Gastroesophageal sphincter (tissue), 4 donors: ENCODE data around the gene AGAP3. TPM values are rescaled to one million over a fixed set of nuclear protein-coding genes. Genes with fewer than 3 reads are reported as not detected.

ENCODE experiments used
- ATAC-seq: fragments of 150-250 bp; one replicate; pipeline ENCODE4 v1.9.1; 2016; ENCODE audit warnings: mild to moderate bottlenecking, moderate library complexity
- H3K27ac ChIP-seq, 4 donors: fragments of 200-600 bp; sonication (generic) in 3 of 4; 1 replicate in 3 of 4; 2 replicates in 1 of 4; pipeline ENCODE4 v1.5.1; 2016 to 2019
- H3K27me3 ChIP-seq: fragments of 200-600 bp; sonication (generic); one replicate; pipeline ENCODE4 v1.5.1; 2019
- H3K36me3 ChIP-seq, 2 donors: fragments of 200-600 bp; sonication (generic); one replicate each; pipeline ENCODE4 v1.5.1; 2019; ENCODE audit warnings: control low read depth in 1 of 2
- H3K4me1 ChIP-seq, 3 donors: fragments of 200-600 bp; sonication (generic); 1 replicate in 2 of 3; 2 replicates in 1 of 3; pipeline ENCODE4 v1.5.1; 2016 to 2019; ENCODE audit warnings: control low read depth in 2 of 3
- H3K4me3 ChIP-seq, 2 donors: fragments of 200-600 bp; sonication (generic); one replicate each; pipeline ENCODE4 v1.5.1; 2019; ENCODE audit warnings: mild to moderate bottlenecking in 1 of 2, moderate library complexity in 1 of 2
- H3K9me3 ChIP-seq, 3 donors: fragments of 200-600 bp; sonication (generic); one replicate each; pipeline ENCODE4 v1.5.1; 2017 to 2019; ENCODE audit warnings: control low read depth in 2 of 3
- EP300 ChIP-seq: sonication (generic); formaldehyde crosslinking; IDR thresholded peaks from one replicate; pipeline ENCODE4 v1.6.1; 2017; ENCODE audit warnings: antibody characterized with exemption, mild to moderate bottlenecking
- POLR2A ChIP-seq, 2 donors: fragments of 450-650 bp; IDR thresholded peaks; one replicate each; pipeline ENCODE4 v1.6.1; 2017; ENCODE audit warnings: antibody characterized with exemption in 2 of 2, mild to moderate bottlenecking in 2 of 2, moderate library complexity in 1 of 2
- POLR2AphosphoS5 ChIP-seq: sonication (generic); formaldehyde crosslinking; IDR thresholded peaks from one replicate; pipeline ENCODE4 v1.6.1; 2017; ENCODE audit warnings: antibody characterized with exemption
- WGBS, 2 donors: methylation state at CpG; one replicate each; pipeline ENCODE4 v1.1.5; 2018; ENCODE audit warnings: low coverage in 1 of 2; 5-methylcytosine and 5-hydroxymethylcytosine counted together
- total RNA-seq, 4 donors: library from RNA; depleted of rRNA; stranded (reverse); fragments of >200 nt; gene quantifications; one replicate each; pipeline ENCODE4 v1.1.0, GENCODE V29; 2016
- TF ChIP-seq, protein P1 (sequence below), 4 experiments: fragments of 200-600 bp in 2 of 4; fragments of 450-650 bp in 2 of 4; sonication (generic) in 1 of 4; IDR thresholded peaks; one replicate each; pipeline ENCODE4 v1.5.1; 2017 to 2019; ENCODE audit warnings: antibody characterized with exemption in 4 of 4, mild to moderate bottlenecking in 2 of 4, moderate library complexity in 2 of 4

AGAP3 gene
- total RNA-seq, 4 donors from 2014 or later = 36.3 to 68.2 (median 55.7) TPM

DNA sequence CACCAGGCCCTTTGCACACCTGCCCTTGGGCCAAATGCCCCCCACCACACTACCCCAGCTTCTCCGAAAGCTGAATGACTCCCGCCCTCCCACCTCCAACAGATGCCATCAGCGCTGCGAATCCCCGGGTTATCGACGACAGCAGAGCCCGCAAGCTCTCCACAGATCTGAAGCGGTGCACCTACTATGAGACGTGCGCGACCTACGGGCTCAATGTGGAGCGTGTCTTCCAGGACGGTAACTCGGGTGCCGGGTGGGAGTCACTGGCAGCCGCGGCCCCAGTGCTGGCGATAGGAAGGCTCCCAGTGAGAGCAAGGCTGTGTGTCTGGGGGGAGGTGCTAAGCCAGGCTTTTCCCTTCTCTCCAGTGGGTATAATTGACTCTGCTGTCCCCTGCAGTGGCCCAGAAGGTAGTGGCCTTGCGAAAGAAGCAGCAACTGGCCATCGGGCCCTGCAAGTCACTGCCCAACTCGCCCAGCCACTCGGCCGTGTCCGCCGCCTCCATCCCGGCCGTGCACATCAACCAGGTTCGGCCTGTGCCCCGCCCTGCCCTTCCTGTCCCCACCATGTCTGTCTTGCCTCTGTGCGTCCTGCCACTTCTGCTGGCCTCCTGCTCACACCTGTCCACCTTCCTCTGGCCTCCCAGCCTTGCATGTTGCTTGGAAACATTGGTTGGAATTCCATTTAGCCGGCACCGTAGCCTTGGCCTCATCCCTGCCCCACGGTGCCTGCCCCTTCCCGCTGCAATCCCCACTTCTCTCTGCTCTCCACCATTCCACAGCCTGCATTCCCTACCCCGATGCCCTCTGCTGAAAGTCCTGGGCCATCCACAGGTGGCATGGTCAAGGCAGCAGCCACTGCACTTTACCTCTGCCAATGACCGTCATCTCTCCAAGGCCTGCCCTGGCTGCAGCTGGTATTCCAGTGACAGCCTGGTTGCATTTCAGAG lies 32.1 kb downstream of the AGAP3 start:
- Histone ChIP-seq H3K27me3 (no peaks in the 10 kb centered on the region), H3K27ac (no peak overlapping the region), H3K4me1 (peaks cover 0 to 27% (median 7%) of the 10 kb centered on the region in 3 donors), H3K4me3 (no peak overlapping the region), H3K36me3 (peaks cover 0 to 65% of the 10 kb centered on the region in 2 donors), H3K9me3 (no peaks in the 10 kb centered on the region)
- no peak for TF ChIP-seq EP300
- ATAC-seq = no peak
- 86 to 97% methylated on average over 5 to 15 of the region's 38 CpGs for WGBS, 2 donors

DNA sequence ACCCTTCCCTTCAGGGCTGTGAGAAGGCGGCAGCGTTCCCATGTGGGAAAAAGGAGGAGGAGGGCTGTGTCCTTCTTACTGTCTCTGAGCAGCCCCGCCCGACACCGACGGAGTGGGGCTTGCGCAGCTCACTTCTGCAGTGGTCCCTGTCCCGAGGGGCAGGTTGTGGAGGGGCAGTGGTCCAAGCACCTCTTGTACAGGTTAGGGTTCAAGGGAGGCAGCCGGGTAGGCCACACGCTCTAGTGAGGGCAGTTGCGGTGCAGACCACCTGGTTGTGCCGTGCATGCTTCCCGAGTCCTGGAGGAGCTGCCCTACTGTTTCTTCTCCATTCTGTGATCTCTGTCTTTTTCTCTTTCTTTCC lies 32.8 kb downstream of the AGAP3 start:
- H3K36me3 ChIP-seq = peaks cover 0 to 70% of the 10 kb centered on the region in 2 donors
- no peak overlapping the region for H3K27ac ChIP-seq
- TF ChIP-seq EP300 (no peak), POLR2AphosphoS5 (no peak), POLR2A (IDR thresholded peaks at IDR 0.05) (no peak)
- TF ChIP-seq, protein P1, sequence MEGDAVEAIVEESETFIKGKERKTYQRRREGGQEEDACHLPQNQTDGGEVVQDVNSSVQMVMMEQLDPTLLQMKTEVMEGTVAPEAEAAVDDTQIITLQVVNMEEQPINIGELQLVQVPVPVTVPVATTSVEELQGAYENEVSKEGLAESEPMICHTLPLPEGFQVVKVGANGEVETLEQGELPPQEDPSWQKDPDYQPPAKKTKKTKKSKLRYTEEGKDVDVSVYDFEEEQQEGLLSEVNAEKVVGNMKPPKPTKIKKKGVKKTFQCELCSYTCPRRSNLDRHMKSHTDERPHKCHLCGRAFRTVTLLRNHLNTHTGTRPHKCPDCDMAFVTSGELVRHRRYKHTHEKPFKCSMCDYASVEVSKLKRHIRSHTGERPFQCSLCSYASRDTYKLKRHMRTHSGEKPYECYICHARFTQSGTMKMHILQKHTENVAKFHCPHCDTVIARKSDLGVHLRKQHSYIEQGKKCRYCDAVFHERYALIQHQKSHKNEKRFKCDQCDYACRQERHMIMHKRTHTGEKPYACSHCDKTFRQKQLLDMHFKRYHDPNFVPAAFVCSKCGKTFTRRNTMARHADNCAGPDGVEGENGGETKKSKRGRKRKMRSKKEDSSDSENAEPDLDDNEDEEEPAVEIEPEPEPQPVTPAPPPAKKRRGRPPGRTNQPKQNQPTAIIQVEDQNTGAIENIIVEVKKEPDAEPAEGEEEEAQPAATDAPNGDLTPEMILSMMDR (IDR thresholded peaks at IDR 0.05) = no peak
- no peak overlapping the region for H3K4me3 ChIP-seq
- H3K27me3 ChIP-seq = no peaks in the 10 kb centered on the region
- no peaks in the 10 kb centered on the region for H3K9me3 ChIP-seq
- peaks cover 0 to 24% (median 7%) of the 10 kb centered on the region in 3 donors for H3K4me1 ChIP-seq
- no peak for ATAC-seq
- 87% methylated on average over 4 of the region's 13 CpGs; no CpG with 5 or more reads in 1 of the 2 donors for WGBS, 2 donors

DNA sequence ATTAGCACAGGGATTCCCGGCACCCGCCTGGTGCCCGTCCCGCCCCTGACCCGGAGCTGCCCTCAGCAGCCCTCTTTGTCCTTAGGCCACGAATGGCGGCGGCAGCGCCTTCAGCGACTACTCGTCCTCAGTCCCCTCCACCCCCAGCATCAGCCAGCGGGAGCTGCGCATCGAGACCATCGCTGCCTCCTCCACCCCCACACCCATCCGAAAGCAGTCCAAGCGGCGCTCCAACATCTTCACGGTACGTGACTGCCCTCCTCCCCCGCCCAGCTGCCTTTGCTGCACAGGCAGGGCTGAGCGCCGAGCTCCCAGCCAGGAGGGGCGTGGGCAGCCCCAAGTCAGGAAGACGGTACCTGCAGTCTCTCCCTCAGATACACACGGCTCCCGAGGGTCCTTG lies 33.6 kb downstream of the AGAP3 start:
- no peak overlapping the region for H3K4me3 ChIP-seq

DNA sequence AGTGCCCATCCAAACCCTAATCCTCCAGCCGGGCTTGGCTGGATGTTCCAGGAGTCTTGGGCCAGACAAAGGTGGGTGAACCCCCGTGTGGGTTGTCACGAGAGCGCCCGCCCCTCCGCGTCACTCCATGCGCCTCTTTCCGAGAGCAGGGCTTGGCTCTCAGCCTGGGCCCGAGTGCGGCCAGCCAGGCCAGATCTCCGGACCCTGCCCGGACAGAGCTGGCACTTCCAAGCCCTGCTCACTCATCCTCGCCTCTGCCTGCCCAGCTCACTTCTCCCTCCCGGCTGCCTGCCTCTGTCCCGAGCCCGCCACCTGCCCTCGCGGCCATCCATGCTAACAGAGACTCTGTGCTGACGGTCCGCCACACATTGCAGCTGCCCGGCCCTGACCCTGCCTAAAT lies 34.6 kb downstream of the AGAP3 start:
- 33% methylated on average over 1 of the region's 22 CpGs; no CpG with 5 or more reads in 1 of the 2 donors for WGBS, 2 donors
- Histone ChIP-seq H3K4me1 (peaks cover 0 to 27% (median 9%) of the 10 kb centered on the region in 3 donors), H3K36me3 (peaks cover 0 to 81% of the 10 kb centered on the region in 2 donors), H3K9me3 (no peaks in the 10 kb centered on the region), H3K27me3 (no peaks in the 10 kb centered on the region), H3K27ac (no peak overlapping the region), H3K4me3 (no peak overlapping the region)
- no peak for ATAC-seq
- TF ChIP-seq POLR2A (IDR thresholded peaks at IDR 0.05) (no peak), EP300 (no peak), POLR2AphosphoS5 (no peak)
- TF ChIP-seq, protein P1 (IDR thresholded peaks at IDR 0.05) = no peak

More for the DNA sequence above, 33.6 kb downstream of the AGAP3 start:
- no peak for ATAC-seq
- no peak for TF ChIP-seq POLR2A (IDR thresholded peaks at IDR 0.05)
- TF ChIP-seq EP300 = no peak
- TF ChIP-seq POLR2AphosphoS5 = no peak
- Histone ChIP-seq H3K4me1 (peaks cover 0 to 24% (median 8%) of the 10 kb centered on the region in 3 donors), H3K36me3 (peaks cover 0 to 78% of the 10 kb centered on the region in 2 donors), H3K27ac (no peak overlapping the region), H3K27me3 (no peaks in the 10 kb centered on the region), H3K9me3 (no peaks in the 10 kb centered on the region)
- 81 to 95% methylated on average over 3 to 6 of the region's 27 CpGs for WGBS, 2 donors

DNA sequence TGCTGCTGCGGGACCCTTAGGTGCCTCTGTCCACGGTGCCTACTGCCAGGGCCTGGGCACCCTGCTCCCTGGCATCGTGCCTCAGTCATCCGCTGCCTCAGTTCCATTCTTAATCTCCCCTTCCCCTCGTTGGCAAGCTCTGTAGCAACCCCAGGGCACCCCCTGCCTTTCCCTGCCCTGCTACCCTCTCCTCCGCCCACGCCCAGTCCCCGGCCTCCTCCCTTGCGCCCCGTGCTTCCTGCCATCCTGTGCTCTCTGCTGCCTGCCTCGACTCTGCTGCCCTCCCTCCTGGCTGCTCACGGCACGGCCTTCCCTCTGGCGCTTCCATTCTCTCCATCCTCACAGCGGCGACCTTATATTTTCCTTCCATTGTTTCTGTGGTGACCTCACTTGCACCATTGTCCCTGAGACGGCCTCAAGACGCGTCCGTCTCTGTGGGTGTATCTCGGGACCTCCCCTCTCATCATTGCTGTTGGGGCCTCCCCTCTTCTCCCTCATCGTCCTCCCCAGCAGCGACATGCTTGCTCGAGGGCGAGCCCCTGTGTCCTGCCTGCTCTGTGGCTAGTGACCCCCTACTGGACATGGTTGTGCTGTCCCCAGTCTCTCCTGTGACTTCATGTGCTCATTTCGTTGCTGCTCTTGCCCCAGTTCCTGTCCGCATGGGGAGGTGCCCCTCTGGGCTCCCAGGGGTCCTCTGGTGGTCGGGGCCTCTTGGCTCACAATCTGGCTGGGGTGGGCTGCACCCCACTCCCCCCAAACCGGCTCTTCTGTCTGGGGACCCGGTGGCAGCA lies 35.3 kb downstream of the AGAP3 start:
- ATAC-seq = no peak
- 78 to 86% methylated on average over 22 to 24 of the region's 30 CpGs for WGBS, 2 donors
- no peak overlapping the region for H3K27ac ChIP-seq

More for the DNA sequence above, 35.3 kb downstream of the AGAP3 start:
- TF ChIP-seq POLR2A (IDR thresholded peaks at IDR 0.05) = no peak
- TF ChIP-seq POLR2AphosphoS5 = no peak
- TF ChIP-seq, protein P1 (IDR thresholded peaks at IDR 0.05) = no peak
- no peak for TF ChIP-seq EP300
- no peaks in the 10 kb centered on the region for H3K9me3 ChIP-seq
- no peaks in the 10 kb centered on the region for H3K27me3 ChIP-seq
- peaks cover 0 to 27% (median 5%) of the 10 kb centered on the region in 3 donors for H3K4me1 ChIP-seq
- H3K4me3 ChIP-seq = no peak overlapping the region
- peaks cover 0 to 83% of the 10 kb centered on the region in 2 donors for H3K36me3 ChIP-seq
